ENCODE results near the gene PDK3.
A peak's percentile ranks its signal among the peaks of the same experiment; 100 is the strongest.

PDK3 gene

DNA sequence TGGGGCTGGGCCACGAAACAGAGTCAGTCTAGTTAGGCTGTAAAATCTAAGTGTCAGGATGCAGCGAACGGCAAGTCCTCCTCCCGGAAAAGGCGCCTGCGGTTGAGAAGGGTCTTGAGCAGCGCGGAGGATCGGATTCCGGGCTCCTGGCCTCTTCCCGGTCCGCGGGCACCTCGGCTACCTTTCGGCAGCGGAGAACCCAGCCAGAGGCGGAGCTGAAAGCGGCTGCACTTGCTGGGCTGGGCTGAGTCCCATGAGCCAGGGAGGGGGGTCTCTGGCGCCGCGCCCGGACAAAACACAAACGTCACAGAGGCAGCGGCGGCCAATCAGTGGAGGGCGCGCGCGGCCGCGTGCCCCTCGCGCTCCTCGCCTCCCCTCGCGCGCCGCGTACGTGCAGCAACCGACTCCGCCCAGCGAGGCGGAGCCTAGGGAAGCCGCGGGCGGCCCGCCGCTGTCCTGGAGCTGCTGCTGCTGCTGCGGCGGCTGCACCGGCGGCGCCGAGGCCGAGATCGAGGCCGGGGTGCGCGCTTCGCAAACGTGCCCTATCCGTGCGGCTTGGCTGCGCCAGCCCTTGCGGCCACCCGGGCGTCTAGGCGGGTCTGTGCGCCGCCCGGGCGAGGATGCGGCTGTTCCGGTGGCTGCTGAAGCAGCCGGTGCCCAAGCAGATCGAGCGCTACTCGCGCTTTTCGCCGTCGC is at the start of gene PDK3:
Gene PDK3 (plus strand): TSS at position 451 of the 696 bp plus-strand sequence. CDS start 170 bp downstream, at position 621.
- H3K4me3 ChIP-seq (ENCODE audit: low read depth, low read length): peak within 1 kb of the TSS; percentile 69
- DNase-seq (ENCODE audit: low read depth): peak; percentile 63
- TF ChIP-seq, protein P1, sequence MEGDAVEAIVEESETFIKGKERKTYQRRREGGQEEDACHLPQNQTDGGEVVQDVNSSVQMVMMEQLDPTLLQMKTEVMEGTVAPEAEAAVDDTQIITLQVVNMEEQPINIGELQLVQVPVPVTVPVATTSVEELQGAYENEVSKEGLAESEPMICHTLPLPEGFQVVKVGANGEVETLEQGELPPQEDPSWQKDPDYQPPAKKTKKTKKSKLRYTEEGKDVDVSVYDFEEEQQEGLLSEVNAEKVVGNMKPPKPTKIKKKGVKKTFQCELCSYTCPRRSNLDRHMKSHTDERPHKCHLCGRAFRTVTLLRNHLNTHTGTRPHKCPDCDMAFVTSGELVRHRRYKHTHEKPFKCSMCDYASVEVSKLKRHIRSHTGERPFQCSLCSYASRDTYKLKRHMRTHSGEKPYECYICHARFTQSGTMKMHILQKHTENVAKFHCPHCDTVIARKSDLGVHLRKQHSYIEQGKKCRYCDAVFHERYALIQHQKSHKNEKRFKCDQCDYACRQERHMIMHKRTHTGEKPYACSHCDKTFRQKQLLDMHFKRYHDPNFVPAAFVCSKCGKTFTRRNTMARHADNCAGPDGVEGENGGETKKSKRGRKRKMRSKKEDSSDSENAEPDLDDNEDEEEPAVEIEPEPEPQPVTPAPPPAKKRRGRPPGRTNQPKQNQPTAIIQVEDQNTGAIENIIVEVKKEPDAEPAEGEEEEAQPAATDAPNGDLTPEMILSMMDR (IDR thresholded peaks at IDR 0.05; ENCODE audit: control insufficient read depth, extremely low read depth, insufficient read depth): no peak

DNA sequence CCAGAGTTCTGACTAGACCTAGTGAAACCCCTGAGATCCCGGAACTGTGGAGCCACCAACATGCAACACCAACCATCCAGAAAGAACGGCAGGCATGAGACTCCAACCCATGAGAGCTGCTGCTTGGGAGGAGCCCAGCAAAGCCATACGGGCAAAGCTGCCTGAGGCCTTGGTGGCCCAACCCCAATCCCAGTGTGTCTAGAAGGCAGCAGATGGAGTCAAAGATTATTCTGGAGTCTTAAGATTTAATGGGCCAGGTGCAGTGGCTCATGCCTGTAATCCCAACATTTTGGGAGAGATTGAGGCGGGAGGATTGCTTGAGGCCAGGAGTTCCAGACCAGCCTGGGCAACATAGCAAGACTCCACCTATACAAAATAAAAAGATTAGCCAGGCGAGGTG is 49.2 kb upstream of the PDK3 start:
- no peak overlapping the region for H3K4me3 ChIP-seq (ENCODE audit: low read depth, low read length)
- TF ChIP-seq, protein P1 (IDR thresholded peaks at IDR 0.05; ENCODE audit: control insufficient read depth, extremely low read depth, insufficient read depth): no peak
- no peak for DNase-seq (ENCODE audit: low read depth)

GRCh38 chrX:24423960-24424359 is 41.1 kb upstream of the PDK3 start:
- TF ChIP-seq, protein P1 (IDR thresholded peaks at IDR 0.05; ENCODE audit: control insufficient read depth, extremely low read depth, insufficient read depth): no peak
- no peak for DNase-seq (ENCODE audit: low read depth)
- no peak overlapping the region for H3K4me3 ChIP-seq (ENCODE audit: low read depth, low read length)

DNA sequence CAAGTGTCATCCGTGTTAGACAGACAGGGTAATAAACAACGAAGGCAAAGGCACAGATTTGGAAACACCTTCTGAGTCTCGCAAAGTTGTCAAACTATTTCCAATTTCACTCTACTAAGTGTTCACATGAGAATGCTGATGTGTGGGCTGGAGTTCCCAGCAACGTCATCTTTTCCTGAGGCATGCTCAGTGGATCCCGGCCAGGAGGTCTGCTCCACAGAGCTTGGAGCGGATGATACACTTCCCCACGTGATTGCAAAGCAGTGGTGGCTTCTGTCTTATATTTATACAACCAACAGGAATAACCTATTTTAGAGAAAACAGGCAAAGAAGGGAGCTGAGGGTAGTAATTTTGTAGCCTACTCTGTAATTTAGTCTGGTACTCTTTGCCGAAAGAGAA is 40.1 kb upstream of the PDK3 start:
- TF ChIP-seq, protein P1 (IDR thresholded peaks at IDR 0.05; ENCODE audit: control insufficient read depth, extremely low read depth, insufficient read depth): no peak
- no peak overlapping the region for H3K4me3 ChIP-seq (ENCODE audit: low read depth, low read length)
- no peak for DNase-seq (ENCODE audit: low read depth)

- H3K4me3 ChIP-seq (ENCODE audit: low read depth, low read length): no peak overlapping the region
- TF ChIP-seq, protein P1 (IDR thresholded peaks at IDR 0.05; ENCODE audit: control insufficient read depth, extremely low read depth, insufficient read depth): no peak
- no peak for DNase-seq (ENCODE audit: low read depth)
These were observed 39.3 kb upstream of the PDK3 start for GRCh38 chrX:24425806-24426205.

- H3K4me3 ChIP-seq (ENCODE audit: low read depth, low read length): no peak overlapping the region
- TF ChIP-seq, protein P1 (IDR thresholded peaks at IDR 0.05; ENCODE audit: control insufficient read depth, extremely low read depth, insufficient read depth): no peak
- no peak for DNase-seq (ENCODE audit: low read depth)
These were observed 38.7 kb upstream of the PDK3 start for GRCh38 chrX:24426340-24426913.
